Measurements from ENCODE around the gene PGR.

DNA sequence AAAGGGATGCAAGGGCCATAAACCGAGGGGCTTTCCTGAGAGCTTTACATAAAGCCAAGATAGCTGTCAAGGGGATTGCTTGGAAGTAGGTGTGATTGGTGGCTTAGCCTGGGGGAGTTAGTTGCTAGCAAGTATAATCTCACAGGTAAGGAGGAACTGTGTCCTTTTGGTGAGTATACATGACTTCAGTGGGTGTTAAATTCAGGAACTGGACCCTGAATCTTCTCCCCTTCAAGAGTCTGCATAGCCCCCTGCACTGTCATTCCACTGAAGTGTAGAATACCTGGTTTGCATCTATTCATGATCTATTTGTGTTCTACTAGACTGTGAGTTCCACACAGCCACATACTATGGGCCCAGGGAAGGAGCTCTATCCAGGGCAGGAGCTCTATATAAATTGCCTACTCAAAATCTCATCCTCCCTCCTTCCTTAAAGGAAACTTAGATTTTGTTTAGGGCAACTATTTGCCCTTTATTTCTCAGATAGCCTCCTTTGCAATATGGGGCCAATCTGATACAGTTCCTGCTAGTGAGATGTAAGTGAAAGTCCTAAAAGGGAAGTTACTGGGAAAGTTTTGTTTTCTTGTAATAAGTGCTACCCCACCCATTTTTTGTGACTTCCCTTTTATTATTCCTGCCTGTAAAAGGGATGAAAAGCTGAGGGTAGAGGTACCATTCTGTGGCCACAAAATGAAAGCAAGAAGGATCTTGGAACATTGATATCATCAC lies 120.5 kb downstream of the PGR start:
- TF ChIP-seq, protein P1, sequence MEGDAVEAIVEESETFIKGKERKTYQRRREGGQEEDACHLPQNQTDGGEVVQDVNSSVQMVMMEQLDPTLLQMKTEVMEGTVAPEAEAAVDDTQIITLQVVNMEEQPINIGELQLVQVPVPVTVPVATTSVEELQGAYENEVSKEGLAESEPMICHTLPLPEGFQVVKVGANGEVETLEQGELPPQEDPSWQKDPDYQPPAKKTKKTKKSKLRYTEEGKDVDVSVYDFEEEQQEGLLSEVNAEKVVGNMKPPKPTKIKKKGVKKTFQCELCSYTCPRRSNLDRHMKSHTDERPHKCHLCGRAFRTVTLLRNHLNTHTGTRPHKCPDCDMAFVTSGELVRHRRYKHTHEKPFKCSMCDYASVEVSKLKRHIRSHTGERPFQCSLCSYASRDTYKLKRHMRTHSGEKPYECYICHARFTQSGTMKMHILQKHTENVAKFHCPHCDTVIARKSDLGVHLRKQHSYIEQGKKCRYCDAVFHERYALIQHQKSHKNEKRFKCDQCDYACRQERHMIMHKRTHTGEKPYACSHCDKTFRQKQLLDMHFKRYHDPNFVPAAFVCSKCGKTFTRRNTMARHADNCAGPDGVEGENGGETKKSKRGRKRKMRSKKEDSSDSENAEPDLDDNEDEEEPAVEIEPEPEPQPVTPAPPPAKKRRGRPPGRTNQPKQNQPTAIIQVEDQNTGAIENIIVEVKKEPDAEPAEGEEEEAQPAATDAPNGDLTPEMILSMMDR (IDR thresholded peaks at IDR 0.05; ENCODE audit: low read length) = no peak
- no peak for TF ChIP-seq EZH2 (IDR thresholded peaks at IDR 0.05; ENCODE audit: borderline replicate concordance, low read length)

All from OCI-LY1 (cell line).